SK-N-SH treated with all-trans-retinoic acid at 6 μM for 48 hours (cell line): ENCODE data around the gene IFT52.

ENCODE experiments used
- ATAC-seq: fragments of 200-7000 bp; cut with Tn5 transposase; 3 replicates; pipeline ENCODE4 v1.9.1; 2020; ENCODE audit warnings: mild to moderate bottlenecking, moderate library complexity
- ARNTL ChIP-seq: fragments of 450-650 bp; formaldehyde crosslinking; IDR thresholded peaks from 2 replicates; pipeline ENCODE4 v1.5.0; 2020; ENCODE audit warnings: low read depth, mild to moderate bottlenecking, moderate library complexity, borderline replicate concordance
- BACH2 ChIP-seq: fragments of 250-450 bp; sonication (Bioruptor Pico); IDR thresholded peaks from 2 replicates; pipeline ENCODE4 v1.9.0; 2021; ENCODE audit warnings: mild to moderate bottlenecking, borderline replicate concordance
- CSDC2 ChIP-seq: fragments of 250-450 bp; sonication (Bioruptor Pico); IDR thresholded peaks from 2 replicates; pipeline ENCODE4 v1.5.0; 2020; ENCODE audit warnings: mild to moderate bottlenecking, moderate library complexity
- ESRRG ChIP-seq: fragments of 250-450 bp; sonication (Bioruptor Pico); IDR thresholded peaks from 2 replicates; pipeline ENCODE4 v1.6.1; 2021; ENCODE audit warnings: mild to moderate bottlenecking
- GLIS3 ChIP-seq: fragments of 250-450 bp; sonication (Bioruptor Pico); IDR thresholded peaks from 2 replicates; pipeline ENCODE4 v1.5.0; 2020; ENCODE audit warnings: mild to moderate bottlenecking, moderate library complexity
- ISL1 ChIP-seq: fragments of 250-450 bp; sonication (Bioruptor Pico); IDR thresholded peaks from 2 replicates; pipeline ENCODE4 v2.1.2; 2022; ENCODE audit warnings: mild to moderate bottlenecking, moderate library complexity
- OSR1 ChIP-seq: fragments of 250-450 bp; sonication (Bioruptor Pico); IDR thresholded peaks from 2 replicates; pipeline ENCODE4 v1.8.0; 2022; ENCODE audit warnings: moderate library complexity, mild to moderate bottlenecking, inconsistent platforms
- PPARA ChIP-seq: fragments of 250-450 bp; sonication (Bioruptor Pico); IDR thresholded peaks from 2 replicates; pipeline ENCODE4 v1.5.0; 2020; ENCODE audit warnings: mild to moderate bottlenecking, borderline replicate concordance
- RARB ChIP-seq: fragments of 250-450 bp; sonication (Bioruptor Pico); IDR thresholded peaks from 2 replicates; pipeline ENCODE4 v1.8.0; 2021; ENCODE audit warnings: mild to moderate bottlenecking, moderate library complexity
- SNAI2 ChIP-seq: fragments of 250-450 bp; sonication (Bioruptor Pico); IDR thresholded peaks from 2 replicates; pipeline ENCODE4 v1.5.0; 2020; ENCODE audit warnings: mild to moderate bottlenecking, moderate library complexity
- TCF4 ChIP-seq: fragments of 250-450 bp; sonication (Bioruptor Pico); IDR thresholded peaks from 2 replicates; pipeline ENCODE4 v1.8.0; 2021; ENCODE audit warnings: mild to moderate bottlenecking, moderate library complexity, borderline replicate concordance
- ZC3H10 ChIP-seq: fragments of 250-450 bp; sonication (Bioruptor Pico); IDR thresholded peaks from 2 replicates; pipeline ENCODE4 v1.5.1; 2021; ENCODE audit warnings: mild to moderate bottlenecking, moderate library complexity
- ZFP3 ChIP-seq: fragments of 250-450 bp; sonication (Bioruptor Pico); IDR thresholded peaks from 2 replicates; pipeline ENCODE4 v1.5.0; 2020; ENCODE audit warnings: mild to moderate bottlenecking, moderate library complexity
- ZFP30 ChIP-seq: fragments of 450-650 bp; formaldehyde crosslinking; IDR thresholded peaks from 2 replicates; pipeline ENCODE4 v1.5.0; 2022; ENCODE audit warnings: mild to moderate bottlenecking, moderate library complexity
- ZNF565 ChIP-seq: fragments of 450-650 bp; formaldehyde crosslinking; conservative IDR thresholded peaks from 2 replicates; pipeline ENCODE4 v1.5.0; 2020; ENCODE audit warnings: low read depth, mild to moderate bottlenecking, moderate library complexity
- ZNF70 ChIP-seq: fragments of 450-650 bp; formaldehyde crosslinking; IDR thresholded peaks from 2 replicates; pipeline ENCODE4 v1.5.0; 2020; ENCODE audit warnings: mild to moderate bottlenecking, moderate library complexity
- ZNF8 ChIP-seq: fragments of 450-650 bp; formaldehyde crosslinking; IDR thresholded peaks from 2 replicates; pipeline ENCODE4 v1.5.0; 2020; ENCODE audit warnings: mild to moderate bottlenecking, moderate library complexity
- TF ChIP-seq, protein P1 (sequence below): fragments of 250-450 bp; sonication (Bioruptor Pico); IDR thresholded peaks from 2 replicates; pipeline ENCODE4 v1.8.0; 2021; ENCODE audit warnings: low read depth, mild to moderate bottlenecking, moderate library complexity, borderline replicate concordance
- TF ChIP-seq, protein P2 (sequence below): fragments of 250-450 bp; sonication (Bioruptor Pico); IDR thresholded peaks from 2 replicates; pipeline ENCODE4 v1.5.0; 2020; ENCODE audit warnings: mild to moderate bottlenecking, moderate library complexity
- TF ChIP-seq, protein P3 (sequence below): fragments of 250-450 bp; sonication (Bioruptor Pico); IDR thresholded peaks from 2 replicates; pipeline ENCODE4 v1.8.0; 2020; ENCODE audit warnings: mild to moderate bottlenecking, moderate library complexity, borderline replicate concordance
- TF ChIP-seq, protein P4 (sequence below): fragments of 250-450 bp; sonication (Bioruptor Pico); IDR thresholded peaks from 2 replicates; pipeline ENCODE4 v1.5.1; 2021; ENCODE audit warnings: mild to moderate bottlenecking, moderate library complexity
- TF ChIP-seq, protein P5 (sequence below): fragments of 250-450 bp; sonication (Bioruptor Pico); IDR thresholded peaks from 2 replicates; pipeline ENCODE4 v1.5.1; 2020; ENCODE audit warnings: low read depth, mild to moderate bottlenecking, moderate library complexity

Gene IFT52

DNA sequence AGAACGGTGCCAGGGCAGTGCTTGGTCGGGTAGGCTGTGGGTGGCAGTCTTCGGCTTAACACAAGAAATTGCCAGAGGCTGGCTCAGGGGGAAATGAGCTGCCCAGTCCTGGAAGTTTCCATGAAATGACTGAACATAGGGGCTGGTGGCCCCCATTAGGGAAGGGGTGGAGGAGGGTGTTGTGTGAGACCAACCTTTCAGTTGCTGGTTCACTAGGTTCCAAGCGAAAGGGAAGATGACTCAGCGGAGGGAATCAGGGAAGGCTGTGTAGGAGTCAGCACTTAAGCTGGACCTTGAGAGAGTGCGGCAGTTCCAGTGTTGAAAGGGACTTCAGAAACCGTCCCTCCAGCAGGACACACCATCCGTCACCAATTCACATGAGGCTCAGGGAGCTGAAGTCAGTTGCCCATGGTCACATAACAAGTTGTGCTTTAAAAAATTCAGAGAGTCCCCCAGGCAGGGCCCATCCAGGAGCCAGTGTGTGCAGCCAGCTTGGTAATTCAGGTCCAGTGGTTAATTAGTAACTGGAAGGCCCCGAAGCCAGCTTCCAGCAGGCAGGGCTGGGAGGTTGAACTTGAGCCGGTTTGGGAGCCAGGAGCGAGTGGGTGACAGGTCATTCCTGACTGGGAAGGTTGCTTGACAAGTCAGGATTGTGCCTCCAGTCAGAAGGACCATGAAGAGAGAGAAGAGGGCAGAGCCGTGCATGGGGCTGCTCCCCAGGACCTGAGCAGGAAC lies 32.2 kb upstream of the IFT52 start, which contains the start of gene SGK2:
SGK2 (plus strand) TSS at position 616 of the 735 bp plus-strand sequence. CDS start 7,469 bp downstream, outside the sequence.
- TF ChIP-seq, protein P1, sequence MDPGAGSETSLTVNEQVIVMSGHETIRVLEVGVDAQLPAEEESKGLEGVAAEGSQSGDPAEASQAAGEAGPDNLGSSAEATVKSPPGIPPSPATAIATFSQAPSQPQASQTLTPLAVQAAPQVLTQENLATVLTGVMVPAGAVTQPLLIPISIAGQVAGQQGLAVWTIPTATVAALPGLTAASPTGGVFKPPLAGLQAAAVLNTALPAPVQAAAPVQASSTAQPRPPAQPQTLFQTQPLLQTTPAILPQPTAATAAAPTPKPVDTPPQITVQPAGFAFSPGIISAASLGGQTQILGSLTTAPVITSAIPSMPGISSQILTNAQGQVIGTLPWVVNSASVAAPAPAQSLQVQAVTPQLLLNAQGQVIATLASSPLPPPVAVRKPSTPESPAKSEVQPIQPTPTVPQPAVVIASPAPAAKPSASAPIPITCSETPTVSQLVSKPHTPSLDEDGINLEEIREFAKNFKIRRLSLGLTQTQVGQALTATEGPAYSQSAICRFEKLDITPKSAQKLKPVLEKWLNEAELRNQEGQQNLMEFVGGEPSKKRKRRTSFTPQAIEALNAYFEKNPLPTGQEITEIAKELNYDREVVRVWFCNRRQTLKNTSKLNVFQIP (CRISPR knock-in tag) = no peak
- TF ChIP-seq, protein P2, sequence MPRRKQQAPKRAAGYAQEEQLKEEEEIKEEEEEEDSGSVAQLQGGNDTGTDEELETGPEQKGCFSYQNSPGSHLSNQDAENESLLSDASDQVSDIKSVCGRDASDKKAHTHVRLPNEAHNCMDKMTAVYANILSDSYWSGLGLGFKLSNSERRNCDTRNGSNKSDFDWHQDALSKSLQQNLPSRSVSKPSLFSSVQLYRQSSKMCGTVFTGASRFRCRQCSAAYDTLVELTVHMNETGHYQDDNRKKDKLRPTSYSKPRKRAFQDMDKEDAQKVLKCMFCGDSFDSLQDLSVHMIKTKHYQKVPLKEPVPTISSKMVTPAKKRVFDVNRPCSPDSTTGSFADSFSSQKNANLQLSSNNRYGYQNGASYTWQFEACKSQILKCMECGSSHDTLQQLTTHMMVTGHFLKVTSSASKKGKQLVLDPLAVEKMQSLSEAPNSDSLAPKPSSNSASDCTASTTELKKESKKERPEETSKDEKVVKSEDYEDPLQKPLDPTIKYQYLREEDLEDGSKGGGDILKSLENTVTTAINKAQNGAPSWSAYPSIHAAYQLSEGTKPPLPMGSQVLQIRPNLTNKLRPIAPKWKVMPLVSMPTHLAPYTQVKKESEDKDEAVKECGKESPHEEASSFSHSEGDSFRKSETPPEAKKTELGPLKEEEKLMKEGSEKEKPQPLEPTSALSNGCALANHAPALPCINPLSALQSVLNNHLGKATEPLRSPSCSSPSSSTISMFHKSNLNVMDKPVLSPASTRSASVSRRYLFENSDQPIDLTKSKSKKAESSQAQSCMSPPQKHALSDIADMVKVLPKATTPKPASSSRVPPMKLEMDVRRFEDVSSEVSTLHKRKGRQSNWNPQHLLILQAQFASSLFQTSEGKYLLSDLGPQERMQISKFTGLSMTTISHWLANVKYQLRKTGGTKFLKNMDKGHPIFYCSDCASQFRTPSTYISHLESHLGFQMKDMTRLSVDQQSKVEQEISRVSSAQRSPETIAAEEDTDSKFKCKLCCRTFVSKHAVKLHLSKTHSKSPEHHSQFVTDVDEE (CRISPR knock-in tag) = no peak
- TF ChIP-seq PPARA (no peak), ESRRG (CRISPR knock-in tag) (no peak), CSDC2 (CRISPR knock-in tag) (no peak), ZNF565 (CRISPR knock-in tag) (no peak), ARNTL (CRISPR knock-in tag) (no peak), ZNF70 (no peak), ZNF8 (CRISPR knock-in tag) (no peak), RARB (no peak), ZC3H10 (no peak), ZFP30 (no peak), SNAI2 (CRISPR knock-in tag) (no peak), GLIS3 (no peak), ZFP3 (no peak), BACH2 (CRISPR knock-in tag) (no peak)
- TF ChIP-seq, protein P3, sequence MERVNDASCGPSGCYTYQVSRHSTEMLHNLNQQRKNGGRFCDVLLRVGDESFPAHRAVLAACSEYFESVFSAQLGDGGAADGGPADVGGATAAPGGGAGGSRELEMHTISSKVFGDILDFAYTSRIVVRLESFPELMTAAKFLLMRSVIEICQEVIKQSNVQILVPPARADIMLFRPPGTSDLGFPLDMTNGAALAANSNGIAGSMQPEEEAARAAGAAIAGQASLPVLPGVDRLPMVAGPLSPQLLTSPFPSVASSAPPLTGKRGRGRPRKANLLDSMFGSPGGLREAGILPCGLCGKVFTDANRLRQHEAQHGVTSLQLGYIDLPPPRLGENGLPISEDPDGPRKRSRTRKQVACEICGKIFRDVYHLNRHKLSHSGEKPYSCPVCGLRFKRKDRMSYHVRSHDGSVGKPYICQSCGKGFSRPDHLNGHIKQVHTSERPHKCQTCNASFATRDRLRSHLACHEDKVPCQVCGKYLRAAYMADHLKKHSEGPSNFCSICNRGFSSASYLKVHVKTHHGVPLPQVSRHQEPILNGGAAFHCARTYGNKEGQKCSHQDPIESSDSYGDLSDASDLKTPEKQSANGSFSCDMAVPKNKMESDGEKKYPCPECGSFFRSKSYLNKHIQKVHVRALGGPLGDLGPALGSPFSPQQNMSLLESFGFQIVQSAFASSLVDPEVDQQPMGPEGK (CRISPR knock-in tag) = no peak
- TF ChIP-seq, protein P4, sequence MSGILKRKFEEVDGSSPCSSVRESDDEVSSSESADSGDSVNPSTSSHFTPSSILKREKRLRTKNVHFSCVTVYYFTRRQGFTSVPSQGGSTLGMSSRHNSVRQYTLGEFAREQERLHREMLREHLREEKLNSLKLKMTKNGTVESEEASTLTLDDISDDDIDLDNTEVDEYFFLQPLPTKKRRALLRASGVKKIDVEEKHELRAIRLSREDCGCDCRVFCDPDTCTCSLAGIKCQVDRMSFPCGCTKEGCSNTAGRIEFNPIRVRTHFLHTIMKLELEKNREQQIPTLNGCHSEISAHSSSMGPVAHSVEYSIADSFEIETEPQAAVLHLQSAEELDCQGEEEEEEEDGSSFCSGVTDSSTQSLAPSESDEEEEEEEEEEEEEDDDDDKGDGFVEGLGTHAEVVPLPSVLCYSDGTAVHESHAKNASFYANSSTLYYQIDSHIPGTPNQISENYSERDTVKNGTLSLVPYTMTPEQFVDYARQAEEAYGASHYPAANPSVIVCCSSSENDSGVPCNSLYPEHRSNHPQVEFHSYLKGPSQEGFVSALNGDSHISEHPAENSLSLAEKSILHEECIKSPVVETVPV (CRISPR knock-in tag) = no peak
- TF ChIP-seq, protein P5, sequence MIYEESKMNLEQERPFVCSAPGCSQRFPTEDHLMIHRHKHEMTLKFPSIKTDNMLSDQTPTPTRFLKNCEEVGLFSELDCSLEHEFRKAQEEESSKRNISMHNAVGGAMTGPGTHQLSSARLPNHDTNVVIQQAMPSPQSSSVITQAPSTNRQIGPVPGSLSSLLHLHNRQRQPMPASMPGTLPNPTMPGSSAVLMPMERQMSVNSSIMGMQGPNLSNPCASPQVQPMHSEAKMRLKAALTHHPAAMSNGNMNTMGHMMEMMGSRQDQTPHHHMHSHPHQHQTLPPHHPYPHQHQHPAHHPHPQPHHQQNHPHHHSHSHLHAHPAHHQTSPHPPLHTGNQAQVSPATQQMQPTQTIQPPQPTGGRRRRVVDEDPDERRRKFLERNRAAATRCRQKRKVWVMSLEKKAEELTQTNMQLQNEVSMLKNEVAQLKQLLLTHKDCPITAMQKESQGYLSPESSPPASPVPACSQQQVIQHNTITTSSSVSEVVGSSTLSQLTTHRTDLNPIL (CRISPR knock-in tag) = no peak
- peak; percentile 63; the same call in 2 of the 3 replicates for ATAC-seq

DNA sequence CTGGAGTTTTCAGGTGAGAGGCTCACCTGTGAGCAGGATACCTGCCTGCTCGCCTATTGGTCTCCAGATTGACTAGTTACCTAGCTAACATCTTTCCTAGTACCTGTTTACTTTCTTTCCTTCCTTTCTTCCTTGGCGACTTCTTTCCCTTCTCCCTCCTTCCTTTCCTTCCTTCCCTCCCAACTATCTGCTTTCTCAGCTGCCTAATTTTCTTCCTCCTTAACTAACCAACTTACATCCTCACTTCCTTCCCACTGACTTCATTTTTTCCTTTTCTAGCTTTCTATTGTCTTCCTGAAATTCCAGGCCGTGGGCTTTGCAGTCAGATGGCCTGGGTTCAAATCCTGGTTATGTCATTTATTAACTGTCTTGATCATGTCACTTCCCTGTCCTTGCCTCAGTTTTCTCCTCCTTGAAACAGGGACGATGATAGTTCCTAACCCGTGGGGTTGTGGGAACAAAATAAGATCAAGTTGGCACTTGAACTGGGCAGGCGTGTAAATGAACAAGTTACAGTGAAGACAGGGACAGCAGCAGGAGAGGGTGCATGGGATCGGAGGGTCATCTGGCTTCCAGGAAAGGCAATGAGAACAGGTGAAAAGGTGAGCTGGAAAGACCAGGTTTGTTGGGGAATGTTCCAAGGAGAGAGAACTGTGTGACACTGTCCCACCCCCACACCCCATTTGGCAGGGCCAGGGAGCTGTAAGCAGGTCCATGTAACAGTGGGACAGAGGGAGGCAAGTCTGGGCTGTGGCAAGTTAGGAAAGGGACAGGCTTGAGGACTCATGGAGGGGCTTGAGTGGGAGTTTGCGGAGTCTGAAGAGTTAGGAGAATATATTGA lies 31.4 kb upstream of the IFT52 start:
- ATAC-seq = no peak
- no peak for TF ChIP-seq PPARA
- TF ChIP-seq, protein P5 (CRISPR knock-in tag) = no peak
- no peak for TF ChIP-seq CSDC2 (CRISPR knock-in tag)
- no peak for TF ChIP-seq ISL1 (CRISPR knock-in tag)
- TF ChIP-seq ZFP30 = no peak
- TF ChIP-seq RARB = no peak
- no peak for TF ChIP-seq ZNF8 (CRISPR knock-in tag)
- TF ChIP-seq, protein P4 (CRISPR knock-in tag) = no peak
- TF ChIP-seq GLIS3 = no peak
- TF ChIP-seq BACH2 (CRISPR knock-in tag) = no peak
- TF ChIP-seq TCF4 = no peak
- TF ChIP-seq OSR1 (CRISPR knock-in tag) = no peak
